ACC112 (cell line): ENCODE data around the gene ANKRD40.
"Not testable (repeated sequence)": the region's sequence is repeated elsewhere in the genome, so short reads cannot be mapped to it uniquely, and the experiment has no call there.

Source experiments
- H2AFZ ChIP-seq: fragments of 200-600 bp; sonication (generic); one replicate; pipeline ENCODE4 v1.6.0; 2017; ENCODE audit warnings: antibody characterized with exemption, low read length; ENCODE audit not compliant: unreplicated experiment
- H3K27ac ChIP-seq: fragments of 200-600 bp; sonication (generic); 2 replicates; pipeline ENCODE4 v1.5.1; 2014; ENCODE audit warnings: low read depth, mild to moderate bottlenecking, antibody characterized with exemption, low read length, moderate library complexity
- H3K27me3 ChIP-seq: fragments of 200-600 bp; sonication (generic); 2 replicates; pipeline ENCODE4 v1.6.1; 2014; ENCODE audit warnings: mild to moderate bottlenecking, antibody characterized with exemption, low read length, moderate library complexity, mixed read lengths; ENCODE audit not compliant: insufficient read depth
- H3K36me3 ChIP-seq: fragments of 200-600 bp; sonication (generic); 2 replicates; pipeline ENCODE4 v1.6.1; 2016; ENCODE audit warnings: mild to moderate bottlenecking, antibody characterized with exemption, low read length, moderate library complexity, mixed read lengths; ENCODE audit not compliant: insufficient read depth
- H3K4me1 ChIP-seq: fragments of 200-600 bp; sonication (generic); one replicate; pipeline ENCODE4 v1.6.1; 2016; ENCODE audit warnings: low read length, mixed read lengths; ENCODE audit not compliant: insufficient read depth, unreplicated experiment, control insufficient read depth
- H3K4me3 ChIP-seq: fragments of 200-600 bp; sonication (generic); 2 replicates; pipeline ENCODE4 v1.5.1; 2014; ENCODE audit warnings: mild to moderate bottlenecking, low read depth, low read length
- H3K79me2 ChIP-seq: fragments of 200-600 bp; sonication (generic); one replicate; pipeline ENCODE4 v1.6.0; 2016; ENCODE audit warnings: low read length; ENCODE audit not compliant: control insufficient read depth, unreplicated experiment, insufficient read depth

ANKRD40 gene

DNA sequence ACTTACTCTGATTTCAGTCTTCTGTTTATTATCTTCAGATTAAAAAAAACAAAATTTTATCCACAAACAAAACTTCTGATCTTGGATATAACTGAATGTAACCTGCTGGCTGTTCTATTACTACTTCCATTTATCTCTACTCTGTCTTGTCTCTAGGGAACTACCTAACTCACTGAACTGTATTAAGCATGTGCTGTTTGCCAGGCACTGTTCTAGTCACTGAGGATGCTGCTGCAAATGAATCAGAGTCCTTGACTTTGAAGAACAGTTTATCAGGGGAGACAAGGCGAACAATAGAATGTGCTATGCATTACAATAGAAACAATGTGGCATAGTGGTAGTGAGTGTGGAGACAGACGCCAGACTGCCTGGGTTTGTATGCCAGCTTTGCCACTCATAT lies 2.3 kb upstream of the ANKRD40 start:
- Histone ChIP-seq H3K4me3 (no peak overlapping the region), H2AFZ (no peak overlapping the region)

DNA sequence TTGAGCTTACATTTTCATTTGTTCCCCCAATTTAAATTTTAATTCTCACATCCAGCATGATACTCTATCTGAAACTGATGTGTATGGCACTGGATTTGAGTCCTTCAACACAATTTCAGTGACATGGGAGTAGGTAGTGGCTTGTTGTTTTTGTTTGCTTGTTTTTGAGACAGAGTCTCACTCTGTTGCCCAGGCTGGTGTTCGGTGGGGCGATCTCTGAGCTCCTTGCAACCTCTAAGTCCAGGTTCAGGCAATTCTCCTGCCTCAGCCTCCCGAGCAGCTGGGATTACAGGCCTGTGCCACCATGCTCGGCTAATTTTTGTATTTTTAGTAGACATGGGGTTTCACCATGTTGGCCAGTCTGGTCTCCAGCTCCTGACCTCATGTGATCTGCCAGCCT lies 1.3 kb upstream of the ANKRD40 start:
- peaks cover 52% of the 10 kb centered on the region for H3K79me2 ChIP-seq
- peak overlapping the region; percentile 83 for H2AFZ ChIP-seq
- H3K4me3 ChIP-seq: peak overlapping the region; percentile 86
- not testable (repeated sequence) for H3K36me3 ChIP-seq, H3K27me3 ChIP-seq
- peaks cover 12% of the 10 kb centered on the region for H3K4me1 ChIP-seq
- H3K27ac ChIP-seq: peak overlapping the region; percentile 95

More for the DNA sequence above, 2.3 kb upstream of the ANKRD40 start:
- Histone ChIP-seq H3K27me3 (no peaks in the 10 kb centered on the region), H3K4me1 (peaks cover 12% of the 10 kb centered on the region), H3K27ac (no peak overlapping the region), H3K36me3 (no peaks in the 10 kb centered on the region), H3K79me2 (peaks cover 42% of the 10 kb centered on the region)

GRCh38 chr17:50708050-50709000 lies 611 bp upstream of the ANKRD40 start:
- peak overlapping the region; percentile 83 for H2AFZ ChIP-seq
- no peaks in the 10 kb centered on the region for H3K36me3 ChIP-seq
- H3K4me1 ChIP-seq: peaks cover 18% of the 10 kb centered on the region
- H3K27ac ChIP-seq: peak overlapping the region; percentile 95
- H3K79me2 ChIP-seq: peaks cover 58% of the 10 kb centered on the region
- peak overlapping the region; percentile 86 for H3K4me3 ChIP-seq
- H3K27me3 ChIP-seq: no peaks in the 10 kb centered on the region

DNA sequence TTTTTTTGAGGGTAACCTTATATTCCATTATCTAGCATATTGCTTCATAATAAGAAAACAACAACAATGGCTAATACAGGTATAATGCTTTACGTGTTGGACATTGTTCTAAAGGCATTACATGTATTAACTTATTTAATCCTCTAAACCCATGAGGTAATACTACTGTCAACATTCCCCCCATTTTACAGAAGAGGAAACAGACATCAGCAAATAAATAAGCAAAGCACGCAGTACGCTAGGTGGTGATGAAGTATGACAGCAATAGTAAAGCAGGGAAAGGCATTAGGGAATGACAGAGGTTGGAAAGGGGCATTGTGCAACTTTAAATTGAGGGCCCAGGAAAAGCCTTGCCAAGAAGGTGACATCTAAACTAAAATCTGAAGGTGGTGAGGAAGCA lies 4.6 kb downstream of the ANKRD40 start:
- Histone ChIP-seq H3K27ac (no peak overlapping the region), H3K4me3 (no peak overlapping the region), H3K79me2 (peaks cover 72% of the 10 kb centered on the region), H3K36me3 (peaks cover 4% of the 10 kb centered on the region), H2AFZ (no peak overlapping the region), H3K27me3 (no peaks in the 10 kb centered on the region), H3K4me1 (peaks cover 23% of the 10 kb centered on the region)

- H3K79me2 ChIP-seq: peaks cover 43% of the 10 kb centered on the region
- peak overlapping the region; percentile 36 for H3K27ac ChIP-seq
- H3K27me3 ChIP-seq: no peaks in the 10 kb centered on the region
- peaks cover 31% of the 10 kb centered on the region for H3K36me3 ChIP-seq
- H2AFZ ChIP-seq: no peak overlapping the region
- peaks cover 27% of the 10 kb centered on the region for H3K4me1 ChIP-seq
- H3K4me3 ChIP-seq: no peak overlapping the region
Measured at GRCh38 chr17:50699410-50699809, 8.3 kb downstream of the ANKRD40 start.

DNA sequence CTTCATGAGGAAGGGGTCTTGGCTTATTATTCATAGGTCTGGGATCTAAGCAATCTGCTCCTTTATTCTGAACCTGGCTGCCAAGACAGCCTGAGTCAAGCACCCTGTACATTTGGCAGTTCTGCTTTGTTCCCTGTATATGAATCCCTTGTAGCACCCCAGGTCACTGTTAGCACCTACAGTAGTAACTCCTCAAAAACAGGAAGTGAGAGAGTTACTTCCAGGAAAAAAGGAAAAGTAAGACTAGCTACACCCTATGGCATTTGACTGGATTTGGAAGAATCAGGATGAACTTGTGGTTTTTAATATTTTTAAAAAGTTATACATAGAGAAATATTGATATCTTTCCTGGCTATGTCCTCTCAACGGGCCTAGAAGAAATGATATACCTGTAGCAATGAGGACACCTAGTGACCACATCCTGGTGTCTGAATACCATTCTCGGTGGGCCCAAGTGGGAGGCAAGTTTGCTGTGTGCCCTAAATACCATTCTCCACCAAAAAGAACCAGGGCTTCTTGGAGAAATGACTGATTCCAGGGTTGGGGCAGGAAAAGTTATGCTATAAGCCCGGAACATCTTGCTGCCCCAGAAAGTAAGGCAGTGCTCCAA lies 9.9 kb downstream of the ANKRD40 start:
- Histone ChIP-seq H3K27me3 (no peaks in the 10 kb centered on the region), H3K27ac (no peak overlapping the region), H3K36me3 (peaks cover 31% of the 10 kb centered on the region), H3K79me2 (peaks cover 27% of the 10 kb centered on the region), H2AFZ (no peak overlapping the region), H3K4me1 (peaks cover 31% of the 10 kb centered on the region), H3K4me3 (no peak overlapping the region)

- Histone ChIP-seq H3K4me1 (peaks cover 38% of the 10 kb centered on the region), H3K36me3 (peaks cover 31% of the 10 kb centered on the region), H3K4me3 (no peak overlapping the region), H3K79me2 (peaks cover 21% of the 10 kb centered on the region), H3K27me3 (no peaks in the 10 kb centered on the region), H2AFZ (no peak overlapping the region), H3K27ac (no peak overlapping the region)
Measured at GRCh38 chr17:50697062-50697461, 10.7 kb downstream of the ANKRD40 start.

GRCh38 chr17:50696365-50696879 lies 11.3 kb downstream of the ANKRD40 start:
- H2AFZ ChIP-seq: no peak overlapping the region
- H3K36me3 ChIP-seq: peaks cover 31% of the 10 kb centered on the region
- H3K4me1 ChIP-seq: peaks cover 43% of the 10 kb centered on the region
- H3K27me3 ChIP-seq: no peaks in the 10 kb centered on the region
- no peak overlapping the region for H3K4me3 ChIP-seq
- H3K79me2 ChIP-seq: peaks cover 14% of the 10 kb centered on the region
- no peak overlapping the region for H3K27ac ChIP-seq

GRCh38 chr17:50693036-50693682 lies 14.6 kb downstream of the ANKRD40 start:
- peaks cover 27% of the 10 kb centered on the region for H3K36me3 ChIP-seq
- H3K4me3 ChIP-seq: no peak overlapping the region
- no peaks in the 10 kb centered on the region for H3K79me2 ChIP-seq
- H2AFZ ChIP-seq: no peak overlapping the region
- no peak overlapping the region for H3K27ac ChIP-seq
- no peaks in the 10 kb centered on the region for H3K27me3 ChIP-seq
- peaks cover 47% of the 10 kb centered on the region for H3K4me1 ChIP-seq

DNA sequence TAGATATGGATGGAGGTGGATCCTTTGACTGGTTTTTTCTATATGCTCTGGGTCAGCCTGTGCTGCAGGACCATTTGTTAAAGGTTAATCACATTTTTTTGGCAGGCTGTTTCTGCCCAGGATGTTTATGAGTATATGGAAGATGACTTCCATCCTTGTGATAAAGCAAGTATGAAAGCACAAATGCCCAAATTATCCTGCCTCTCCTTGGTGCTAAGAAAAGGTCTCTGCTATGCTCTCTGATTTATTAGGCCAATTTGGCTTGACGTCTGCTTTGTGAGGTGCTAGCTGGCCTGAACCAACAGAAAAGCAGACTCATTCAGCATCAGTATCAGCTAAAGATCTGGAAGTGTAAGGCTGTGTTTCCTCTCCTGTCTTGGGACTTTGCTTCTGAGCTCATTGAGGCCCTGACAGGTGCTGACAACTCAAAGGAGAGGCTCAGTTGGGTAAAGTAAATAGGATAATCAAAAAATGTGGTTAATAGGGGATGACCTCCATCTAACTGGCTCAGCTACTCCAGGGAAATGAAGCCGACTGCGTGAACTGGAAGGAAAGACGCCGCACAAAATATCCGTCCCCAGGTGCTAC lies 15.2 kb downstream of the ANKRD40 start:
- Histone ChIP-seq H2AFZ (no peak overlapping the region), H3K27ac (no peak overlapping the region), H3K4me1 (peaks cover 48% of the 10 kb centered on the region)

More for the DNA sequence above, 15.2 kb downstream of the ANKRD40 start:
- Histone ChIP-seq H3K79me2 (no peaks in the 10 kb centered on the region), H3K4me3 (no peak overlapping the region), H3K36me3 (peaks cover 22% of the 10 kb centered on the region), H3K27me3 (no peaks in the 10 kb centered on the region)
